H1 (cell line): ENCODE measurements around the gene LILRB2. TPM values are rescaled to one million over a fixed set of nuclear protein-coding genes. Genes with fewer than 3 reads are reported as not detected.

ENCODE experiments used
- CHD7 ChIP-seq: fragments of 300-600 bp; sonication (generic); IDR thresholded peaks from 2 replicates; pipeline ENCODE4 v1.7.1; 2012; ENCODE audit warnings: low read length, moderate library complexity, mild to moderate bottlenecking, inconsistent platforms; ENCODE audit not compliant: insufficient replicate concordance
- polyA plus RNA-seq, 7 experiments: library from polyadenylated mRNA; depleted of rRNA in 3 of 7; stranded (reverse) in 5 of 7; unstranded in 2 of 7; fragments of >200 nt in 5 of 7; fragments of 200-250 nt in 2 of 7; gene quantifications; 1 replicate in 5 of 7; 2 replicates in 1 of 7; 4 replicates in 1 of 7; pipeline versions ENCODE4 v1.2.1 to v1.2.3, GENCODE V29; 2011 to 2013; ENCODE audit warnings: missing spikeins in 2 of 7, mixed read lengths in 2 of 7
- total RNA-seq: library from RNA; stranded (reverse); fragmentation: NEBNext Ultra II Directional; extraction: Animal tissue kit (Norgen Biotek cat#: 25700); gene quantifications from 2 replicates; pipeline ENCODE4 v1.2.1, GENCODE V29; 2021

LILRB2 gene
- total and polyA plus RNA-seq, 2 of the 8 experiments (the other 6 are each of a cell fraction or from before 2014, with no cell fraction given), result not detected

GRCh38 chr19:54248016-54248601 is 32.8 kb downstream of the LILRB2 start (continued):
- TF ChIP-seq CHD7, result no peak
- TF ChIP-seq, all 59 proteins: peak for 0
